ENCODE measurements around the gene CLDN24.

DNA sequence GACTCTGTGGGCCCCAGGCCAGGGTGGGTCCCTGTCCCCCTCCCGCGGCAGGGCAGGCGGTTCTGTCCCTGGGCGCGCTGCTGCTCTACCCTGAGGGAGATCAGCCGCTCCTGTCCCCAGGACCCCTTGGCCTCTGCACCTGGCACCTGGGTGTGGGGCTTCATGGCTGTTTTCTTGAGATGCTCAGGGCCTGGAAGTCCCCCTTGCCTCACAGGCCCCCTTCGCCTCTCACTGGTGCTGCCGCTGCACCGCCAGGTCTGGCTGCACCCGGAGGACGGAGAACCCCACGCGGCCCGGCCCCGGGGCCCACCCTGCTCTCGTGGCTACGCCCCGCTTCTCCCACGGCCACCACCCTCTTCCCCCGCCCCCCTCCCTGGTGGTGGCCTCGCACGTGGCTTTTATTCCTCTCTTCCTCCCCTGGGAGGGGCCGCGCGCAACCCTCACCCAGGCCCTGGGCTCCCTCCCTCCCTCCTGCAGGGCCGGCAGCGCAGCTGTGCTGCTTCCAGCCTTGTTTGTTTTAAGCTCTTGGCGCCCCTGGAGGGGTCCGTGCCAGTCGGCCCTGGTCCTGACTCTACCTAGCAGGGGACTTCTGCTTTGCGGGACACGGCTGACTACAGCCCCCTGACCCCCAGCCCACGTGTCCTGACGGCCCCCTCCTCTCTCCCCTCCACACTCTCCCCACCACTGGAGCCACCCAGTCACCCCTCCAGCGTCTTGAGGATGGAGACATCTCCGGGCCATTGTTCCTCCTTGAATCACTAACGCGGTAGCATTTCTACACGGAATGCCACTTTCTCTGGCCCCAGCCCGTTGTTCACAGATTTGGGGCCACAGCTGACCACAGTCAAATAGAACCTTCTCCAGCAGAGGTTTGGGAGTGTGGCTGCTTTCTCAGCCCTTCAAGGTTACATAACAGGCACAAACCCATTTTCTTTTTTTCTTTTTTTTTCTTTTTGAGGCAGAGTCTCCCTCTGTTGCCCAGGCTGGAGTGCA, 20.6 kb upstream of the CLDN24 start:
- no peak for TF ChIP-seq TAF1 (IDR thresholded peaks at IDR 0.05; ENCODE audit: borderline replicate concordance, low read depth, low read length)
- TF ChIP-seq, protein P1, sequence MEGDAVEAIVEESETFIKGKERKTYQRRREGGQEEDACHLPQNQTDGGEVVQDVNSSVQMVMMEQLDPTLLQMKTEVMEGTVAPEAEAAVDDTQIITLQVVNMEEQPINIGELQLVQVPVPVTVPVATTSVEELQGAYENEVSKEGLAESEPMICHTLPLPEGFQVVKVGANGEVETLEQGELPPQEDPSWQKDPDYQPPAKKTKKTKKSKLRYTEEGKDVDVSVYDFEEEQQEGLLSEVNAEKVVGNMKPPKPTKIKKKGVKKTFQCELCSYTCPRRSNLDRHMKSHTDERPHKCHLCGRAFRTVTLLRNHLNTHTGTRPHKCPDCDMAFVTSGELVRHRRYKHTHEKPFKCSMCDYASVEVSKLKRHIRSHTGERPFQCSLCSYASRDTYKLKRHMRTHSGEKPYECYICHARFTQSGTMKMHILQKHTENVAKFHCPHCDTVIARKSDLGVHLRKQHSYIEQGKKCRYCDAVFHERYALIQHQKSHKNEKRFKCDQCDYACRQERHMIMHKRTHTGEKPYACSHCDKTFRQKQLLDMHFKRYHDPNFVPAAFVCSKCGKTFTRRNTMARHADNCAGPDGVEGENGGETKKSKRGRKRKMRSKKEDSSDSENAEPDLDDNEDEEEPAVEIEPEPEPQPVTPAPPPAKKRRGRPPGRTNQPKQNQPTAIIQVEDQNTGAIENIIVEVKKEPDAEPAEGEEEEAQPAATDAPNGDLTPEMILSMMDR (IDR thresholded peaks at IDR 0.05) = no peak
- TF ChIP-seq, protein P2, sequence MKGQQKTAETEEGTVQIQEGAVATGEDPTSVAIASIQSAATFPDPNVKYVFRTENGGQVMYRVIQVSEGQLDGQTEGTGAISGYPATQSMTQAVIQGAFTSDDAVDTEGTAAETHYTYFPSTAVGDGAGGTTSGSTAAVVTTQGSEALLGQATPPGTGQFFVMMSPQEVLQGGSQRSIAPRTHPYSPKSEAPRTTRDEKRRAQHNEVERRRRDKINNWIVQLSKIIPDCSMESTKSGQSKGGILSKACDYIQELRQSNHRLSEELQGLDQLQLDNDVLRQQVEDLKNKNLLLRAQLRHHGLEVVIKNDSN (IDR thresholded peaks at IDR 0.05; ENCODE audit: borderline replicate concordance, low read depth) = no peak
